HG02588 (cell line): ENCODE results near the gene EPHX1.
"Not testable (repeated sequence)": the region's sequence is repeated elsewhere in the genome, so short reads cannot be mapped to it uniquely, and the experiment has no call there.

Experiments
- ATAC-seq: cut with Tn5 transposase; IDR thresholded peaks from one replicate; pipeline ENCODE4 v1.9.1; 2021; ENCODE audit warnings: mild to moderate bottlenecking, moderate library complexity; ENCODE audit not compliant: unreplicated experiment

The EPHX1 gene

DNA sequence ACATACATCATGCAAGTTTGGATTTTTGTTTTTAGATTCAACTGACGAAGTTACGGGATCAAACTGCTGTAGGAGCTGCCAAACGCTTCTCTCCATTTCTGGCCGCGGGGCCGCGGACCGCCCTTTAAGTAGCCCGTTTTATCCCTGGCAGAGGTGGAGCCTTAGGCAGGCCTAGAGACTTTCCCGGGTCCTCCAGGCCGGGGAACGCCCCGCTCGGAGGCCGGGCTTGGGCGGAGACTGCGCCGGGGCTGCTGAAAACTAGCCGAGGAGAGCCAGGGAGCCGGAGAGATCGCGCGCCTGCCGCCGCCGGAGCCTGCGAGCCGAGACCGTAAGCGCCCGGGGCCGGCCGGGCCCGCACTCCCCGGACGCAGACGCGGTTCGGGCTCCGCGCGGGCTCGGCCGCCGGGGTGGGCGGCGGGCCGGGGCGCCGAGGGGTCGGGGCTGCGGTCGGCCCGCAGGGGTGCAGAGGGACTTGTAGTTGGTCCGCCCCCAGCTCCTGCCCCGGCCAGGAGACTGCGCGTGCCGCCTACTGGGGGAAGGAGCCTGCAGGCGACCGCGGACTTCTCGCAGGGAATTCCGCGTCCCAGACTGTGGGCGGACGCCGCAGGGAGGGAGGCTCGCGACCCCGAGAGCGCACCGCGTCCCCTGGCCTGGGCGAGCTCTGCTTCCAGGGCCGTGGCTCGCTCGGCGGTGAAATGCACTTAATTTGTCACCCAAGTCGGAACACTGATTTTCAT lies at the start of gene EPHX1:
TSS of gene EPHX1 (plus strand) at position 283 of the 737 bp plus-strand sequence. CDS start 18,606 bp downstream, outside the sequence.
- ATAC-seq, result peak; percentile 97

DNA sequence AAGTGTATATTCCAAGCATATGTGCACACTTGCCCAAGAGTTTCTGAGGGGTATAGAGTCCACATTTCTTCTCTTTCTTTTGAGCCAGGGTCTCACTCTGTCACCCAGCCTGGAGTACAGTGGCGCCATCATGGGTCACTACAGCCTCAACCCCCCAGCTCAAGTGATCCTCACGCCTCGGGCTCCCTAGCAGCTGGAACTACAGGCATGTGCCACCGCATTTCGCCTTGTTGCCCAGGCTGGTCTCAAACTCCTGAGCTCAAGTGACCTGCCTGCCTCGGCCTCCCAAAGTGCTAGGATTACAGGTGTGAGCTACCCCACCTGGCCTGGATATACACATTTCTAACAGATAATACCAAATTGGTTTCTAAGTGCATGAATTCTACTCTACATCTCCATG lies 49.4 kb upstream of the EPHX1 start:
- no peak for ATAC-seq

DNA sequence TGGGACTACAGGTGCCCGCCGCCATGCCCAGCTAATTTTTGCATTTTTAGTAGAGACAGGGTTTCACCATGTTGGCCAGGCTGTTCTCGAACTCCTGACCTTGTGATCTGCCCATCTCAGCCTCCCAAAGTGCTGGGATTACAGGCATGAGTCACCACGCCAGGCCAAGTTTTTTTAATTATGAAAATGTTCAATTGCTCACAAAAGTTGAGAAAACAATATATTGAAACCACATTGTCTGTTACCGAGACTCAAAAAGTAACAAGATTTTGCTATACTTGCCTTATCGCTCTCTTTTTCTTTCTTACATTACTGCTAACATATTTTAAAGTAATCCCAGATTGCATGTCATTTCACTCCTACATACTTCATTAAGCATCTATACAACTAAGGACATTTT lies 48.5 kb upstream of the EPHX1 start:
- not testable (repeated sequence) for ATAC-seq

DNA sequence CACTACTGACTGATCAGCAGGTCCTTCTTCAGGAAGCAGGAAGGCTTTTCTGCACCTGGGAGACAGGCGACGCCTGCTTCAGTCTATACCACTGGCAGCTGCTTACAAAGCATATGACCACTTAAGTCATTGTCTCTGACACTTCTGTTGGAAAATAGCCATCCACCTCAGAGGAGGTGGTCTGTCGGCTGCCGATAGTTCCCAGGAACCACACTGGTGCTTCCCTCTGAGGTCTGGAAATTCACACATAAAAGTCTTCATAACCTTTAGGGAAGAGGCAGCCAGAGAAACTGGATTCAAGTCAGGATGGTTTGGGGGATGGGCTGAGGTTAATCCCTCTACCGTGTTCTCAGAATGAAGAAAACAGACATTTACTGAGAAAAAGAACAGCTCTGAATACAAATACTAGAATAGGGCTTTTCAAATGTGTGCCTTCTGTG lies 47.9 kb upstream of the EPHX1 start:
- ATAC-seq, result no peak

DNA sequence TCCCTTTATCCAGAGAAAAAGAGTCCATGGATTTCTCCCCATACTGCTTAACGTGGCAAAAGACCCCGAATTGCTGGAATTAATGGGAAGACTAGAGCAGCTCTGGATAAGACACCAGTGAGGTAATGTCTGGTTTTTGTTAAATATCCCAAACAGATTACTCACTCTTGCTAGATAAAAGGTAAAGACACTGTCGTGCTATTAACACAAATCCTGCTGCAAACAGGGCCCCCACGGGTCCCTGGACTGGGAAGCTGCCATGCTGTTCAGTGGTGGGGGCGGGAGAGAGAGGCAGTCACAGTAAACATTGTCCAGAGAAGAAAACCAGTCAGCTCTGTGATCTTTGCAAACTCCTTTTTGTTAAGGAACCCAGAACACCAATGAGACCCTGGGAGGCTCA lies 47.5 kb upstream of the EPHX1 start:
- no peak for ATAC-seq

DNA sequence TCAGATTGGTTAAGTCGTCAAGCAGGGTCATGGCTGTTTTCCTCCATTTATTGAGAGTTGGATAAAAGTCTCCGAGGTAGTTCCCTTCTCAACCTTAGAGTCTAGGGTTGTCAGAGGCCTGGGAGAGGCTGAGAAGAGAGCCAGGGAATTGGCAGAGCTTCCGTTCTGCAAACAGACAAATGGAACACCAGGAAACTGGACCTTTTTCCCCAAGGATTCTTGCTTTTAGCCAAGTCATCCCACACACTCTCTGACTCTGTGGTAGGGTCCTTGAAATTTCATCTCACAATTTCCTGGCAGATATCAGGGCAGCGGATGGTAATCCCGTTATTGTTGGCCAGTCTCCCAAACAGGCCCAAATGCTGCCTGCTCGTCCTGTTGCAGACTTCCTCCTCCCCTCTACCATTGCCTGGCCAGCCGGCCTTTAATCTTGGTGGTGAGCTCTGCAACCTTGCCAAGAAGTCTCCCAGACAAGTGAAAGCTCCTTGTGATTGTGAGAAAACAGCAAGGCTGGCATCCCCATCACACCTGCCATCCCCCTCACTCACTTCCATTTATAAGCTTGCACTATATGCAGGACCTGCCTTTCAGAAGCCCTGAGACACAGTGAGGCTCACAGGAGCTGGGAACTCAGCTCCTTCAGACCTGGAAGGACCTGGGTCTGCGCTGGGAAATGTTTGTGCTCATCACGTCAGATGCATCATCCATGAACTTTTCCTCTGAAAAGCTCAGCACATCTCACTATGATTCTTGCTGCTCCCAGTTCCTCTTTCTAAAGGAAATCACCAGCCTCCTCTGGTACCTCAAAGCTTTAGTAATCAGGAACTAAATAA lies 46.0 kb upstream of the EPHX1 start:
- ATAC-seq, result no peak

DNA sequence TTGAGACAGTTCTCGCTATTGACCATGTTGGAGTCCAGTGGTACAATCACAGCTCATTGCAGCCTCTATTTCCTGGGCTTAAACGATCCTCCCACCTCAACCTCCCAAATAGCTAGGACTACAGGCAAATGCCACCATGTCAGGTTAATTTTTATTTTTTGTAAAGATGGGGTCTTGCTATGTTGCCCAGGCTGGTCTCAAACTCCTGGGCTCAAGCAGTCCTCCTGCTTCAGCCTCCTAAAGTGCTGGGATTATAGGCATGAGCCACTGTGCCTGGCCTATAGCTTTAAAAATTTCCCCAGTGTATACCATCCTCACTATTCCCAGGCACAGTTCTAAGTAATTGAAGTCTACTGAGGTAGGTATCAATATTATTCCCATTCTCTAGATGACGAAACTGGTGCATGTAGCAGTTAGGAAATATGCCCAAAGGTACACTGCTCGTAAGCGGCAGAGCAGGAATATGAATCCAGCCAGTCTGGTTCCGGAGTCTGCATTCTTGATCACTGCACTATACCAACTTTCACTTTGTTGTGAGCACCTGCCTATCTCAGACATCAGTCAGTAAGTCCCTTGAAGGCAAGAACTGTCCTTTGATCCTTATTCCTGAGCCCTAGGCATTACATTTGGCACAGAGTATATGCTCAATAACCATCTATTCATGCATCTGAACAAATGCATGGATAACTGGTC lies 43.8 kb upstream of the EPHX1 start:
- ATAC-seq, result no peak

DNA sequence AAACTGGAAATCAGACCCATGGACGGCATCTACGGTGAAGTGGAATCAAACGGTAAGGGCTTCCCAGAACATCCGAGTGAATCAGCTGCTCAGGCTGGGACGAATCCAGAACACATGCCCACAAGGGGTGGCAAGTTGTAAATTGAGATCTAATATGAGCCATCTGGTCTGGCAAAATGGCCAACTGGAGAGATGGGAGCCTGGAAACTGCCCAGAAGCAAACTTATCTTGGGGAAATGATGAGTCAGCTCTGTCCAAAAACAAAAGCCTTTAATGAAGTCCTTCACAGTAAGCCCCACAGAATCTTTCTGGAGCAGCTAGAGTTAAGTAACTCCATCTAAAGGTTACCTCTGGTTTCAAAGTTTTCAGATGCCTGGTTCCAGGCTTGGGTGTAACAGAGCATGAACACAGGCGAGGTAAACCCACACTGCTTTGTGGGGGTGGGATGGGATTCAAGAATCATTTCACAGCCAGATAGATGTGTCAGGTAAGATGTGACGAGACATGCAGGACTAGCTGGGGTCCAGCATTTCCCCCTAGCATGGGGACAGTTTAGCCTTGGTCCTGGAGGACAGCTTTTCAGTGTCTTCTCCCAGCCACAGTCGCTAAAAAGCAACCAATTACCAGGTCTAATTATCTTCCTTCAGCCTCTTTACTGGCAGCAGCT lies 42.8 kb upstream of the EPHX1 start:
- no peak for ATAC-seq

DNA sequence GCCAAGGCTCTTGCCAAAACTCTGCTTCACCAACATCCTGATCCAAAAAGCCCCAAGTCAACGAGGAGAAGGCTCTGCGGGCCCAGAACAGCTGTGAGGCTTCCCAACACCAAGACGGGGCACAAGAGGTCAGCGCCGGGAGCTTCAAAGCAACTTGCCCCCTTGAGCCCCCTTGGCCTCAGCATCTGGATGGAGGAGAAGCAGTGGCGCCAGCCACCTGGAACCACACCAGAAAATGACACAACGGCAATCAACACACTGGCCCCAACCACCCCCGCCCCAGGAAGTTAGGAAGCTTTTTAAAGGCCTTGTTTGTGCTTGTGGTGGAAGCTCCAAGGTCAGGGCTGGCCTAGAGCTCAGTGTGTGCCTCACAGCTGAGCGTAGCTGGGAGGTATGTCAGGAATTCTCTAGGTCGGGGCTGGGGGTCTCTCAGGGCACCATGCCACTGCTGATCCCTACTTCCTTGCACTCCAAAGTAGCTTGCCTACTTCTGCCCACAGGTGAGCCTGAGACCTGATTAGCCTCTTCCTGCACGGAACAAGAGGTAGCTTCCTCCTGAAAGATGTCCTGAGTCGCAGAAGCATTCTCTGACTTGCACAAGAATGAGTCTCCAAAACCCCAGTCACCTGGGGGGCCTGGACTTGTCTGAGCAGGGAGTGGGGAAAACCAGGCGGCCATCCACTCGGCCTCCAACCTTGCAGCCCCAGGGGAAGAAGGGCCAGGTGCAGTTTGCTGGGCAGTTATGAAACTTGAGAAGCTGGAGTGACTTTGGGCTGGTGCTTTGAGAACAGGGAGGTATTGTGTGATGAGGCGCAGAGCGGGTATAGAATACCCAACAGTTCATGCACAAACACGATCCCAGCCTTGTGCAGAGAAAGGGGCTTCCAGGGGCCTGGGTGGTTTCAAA lies 42.0 kb upstream of the EPHX1 start:
- ATAC-seq, result no peak

DNA sequence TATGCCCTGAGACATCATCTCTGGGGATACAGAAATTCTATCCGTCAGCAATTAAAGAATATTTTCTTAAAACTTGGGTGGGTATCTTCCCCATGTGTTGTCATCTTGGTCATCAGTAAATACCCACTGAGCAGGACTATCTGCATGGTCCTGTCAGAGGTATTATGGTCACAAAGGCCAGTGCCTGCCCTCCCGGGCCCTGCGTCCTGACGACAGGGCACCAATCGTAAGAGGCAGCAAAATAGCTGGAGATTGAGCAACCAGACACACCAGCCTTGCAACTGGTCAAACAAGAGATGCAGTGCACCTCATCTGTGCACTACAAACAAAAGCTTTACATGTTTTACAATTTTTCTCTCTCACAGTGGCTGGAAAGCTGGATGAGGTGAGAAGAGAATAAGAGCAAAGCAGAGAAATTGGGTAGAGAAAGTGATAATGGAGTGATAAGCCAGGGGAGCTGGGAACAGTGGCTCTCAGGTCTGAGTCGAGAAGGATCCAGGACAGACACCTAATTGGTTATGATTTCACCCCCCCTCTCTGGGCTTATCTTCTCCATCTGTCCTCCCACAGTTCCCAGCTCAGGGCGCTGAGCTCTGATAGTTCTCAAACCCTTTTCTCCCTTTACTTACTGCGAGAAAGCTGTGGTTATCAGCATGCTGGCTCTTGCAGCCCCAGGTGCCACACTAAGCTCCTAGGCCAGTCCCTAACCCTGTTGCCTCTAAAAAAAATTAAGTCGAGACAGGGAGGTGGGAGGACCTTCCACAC lies 41.1 kb upstream of the EPHX1 start:
- no peak for ATAC-seq

DNA sequence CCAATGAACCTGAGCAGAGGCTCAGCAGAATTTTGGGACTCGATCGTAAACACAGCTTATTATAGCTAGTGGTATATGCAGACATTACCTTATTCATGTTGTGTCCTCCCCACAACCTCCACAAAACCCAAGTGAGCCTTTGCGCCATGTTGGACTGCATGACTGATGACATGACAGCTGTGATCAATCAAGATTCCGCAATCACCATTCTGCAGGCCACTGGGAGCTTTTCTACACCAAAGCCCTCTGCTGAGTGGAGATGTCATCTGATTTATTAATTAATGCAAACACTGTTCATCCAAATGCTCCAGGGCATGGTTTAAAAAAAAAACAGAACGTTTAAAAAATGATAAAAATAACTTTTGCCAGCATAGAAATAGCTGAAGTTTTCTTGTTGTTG lies 40.2 kb upstream of the EPHX1 start:
- ATAC-seq, result no peak

DNA sequence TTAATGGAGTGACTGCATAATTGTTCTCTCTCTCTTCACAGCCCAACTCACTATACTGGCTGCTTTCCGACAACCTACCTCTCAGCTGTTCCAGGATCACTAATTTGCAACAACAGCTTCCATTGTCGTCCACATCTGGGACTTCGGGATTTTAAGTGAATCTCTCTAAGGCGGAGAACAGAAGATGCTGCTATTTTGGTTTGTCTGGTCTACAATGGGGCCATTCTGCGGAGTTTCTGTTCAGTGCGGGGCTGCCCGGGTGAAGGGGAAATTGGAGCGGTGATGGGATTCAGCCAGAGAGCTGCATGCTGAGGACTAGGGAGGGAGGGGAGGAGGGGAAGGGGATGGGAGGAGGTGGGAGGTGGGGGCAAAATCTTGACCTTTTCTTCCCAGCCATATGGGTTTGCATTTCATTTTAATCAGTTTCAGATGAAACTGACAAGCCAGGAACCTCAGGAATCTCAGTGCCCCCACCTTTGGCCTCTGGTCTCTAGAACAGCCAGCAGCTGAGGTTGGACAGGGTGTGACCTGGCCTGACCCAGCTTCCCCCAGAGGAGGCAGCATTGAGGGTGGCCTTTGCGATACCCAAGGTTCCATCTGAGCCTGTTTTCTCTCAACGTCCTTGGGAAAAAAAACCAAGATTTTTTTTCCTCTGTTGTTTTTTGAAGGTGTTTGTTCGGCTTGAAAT lies 39.2 kb upstream of the EPHX1 start:
- ATAC-seq, result no peak

DNA sequence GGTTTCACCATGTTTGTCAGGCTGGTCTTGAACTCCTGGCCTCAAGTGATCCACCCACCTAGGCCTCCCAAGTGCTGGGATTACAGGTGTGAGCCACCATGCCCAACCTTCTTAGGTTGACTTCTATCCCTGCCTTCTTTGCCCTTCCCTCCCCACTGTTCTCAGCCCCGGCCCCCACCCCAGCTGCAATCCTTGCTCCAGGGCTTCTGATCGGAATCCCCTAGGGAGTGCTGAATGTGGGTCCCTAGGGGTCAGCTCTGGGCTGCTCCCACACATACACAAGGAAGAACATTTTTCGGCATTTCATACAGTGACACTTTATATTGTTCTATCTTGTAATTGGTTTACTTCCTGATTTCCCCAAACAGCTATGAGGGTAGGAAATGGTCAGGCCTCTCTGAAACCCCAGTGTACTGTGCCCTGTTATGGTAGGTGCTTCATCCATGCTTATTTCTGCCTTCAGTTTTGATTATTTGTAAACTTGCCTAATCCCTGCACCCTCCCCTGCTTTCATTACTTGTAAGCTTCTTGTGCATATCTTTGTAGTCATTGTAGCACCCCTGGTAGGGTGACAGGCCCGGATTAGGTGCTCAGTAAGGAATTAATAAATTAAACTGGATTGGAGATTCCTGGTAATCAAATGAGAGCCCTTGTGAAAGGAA lies 38.1 kb upstream of the EPHX1 start:
- no peak for ATAC-seq

DNA sequence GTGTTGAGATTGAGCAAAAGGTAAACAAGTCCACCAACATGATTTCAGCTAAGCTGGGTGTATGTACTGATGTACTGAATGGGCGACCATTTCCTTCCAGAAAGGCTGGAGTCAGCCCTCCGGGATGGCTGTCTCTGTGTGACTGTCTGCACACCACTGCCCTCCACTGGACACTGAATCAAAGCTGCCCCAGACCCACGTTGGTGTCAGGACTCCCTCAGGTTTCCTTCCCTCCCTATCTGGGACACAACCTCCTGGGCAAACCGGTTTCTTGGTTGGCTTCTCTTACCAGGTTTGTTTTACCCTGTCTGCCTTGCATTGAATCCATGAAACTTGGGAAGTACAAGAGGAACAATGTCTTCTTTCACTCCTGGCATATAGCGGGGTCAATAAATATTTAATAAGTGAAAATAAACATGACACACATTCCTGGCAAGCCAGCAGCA lies 37.6 kb upstream of the EPHX1 start:
- ATAC-seq, result peak; percentile 43

DNA sequence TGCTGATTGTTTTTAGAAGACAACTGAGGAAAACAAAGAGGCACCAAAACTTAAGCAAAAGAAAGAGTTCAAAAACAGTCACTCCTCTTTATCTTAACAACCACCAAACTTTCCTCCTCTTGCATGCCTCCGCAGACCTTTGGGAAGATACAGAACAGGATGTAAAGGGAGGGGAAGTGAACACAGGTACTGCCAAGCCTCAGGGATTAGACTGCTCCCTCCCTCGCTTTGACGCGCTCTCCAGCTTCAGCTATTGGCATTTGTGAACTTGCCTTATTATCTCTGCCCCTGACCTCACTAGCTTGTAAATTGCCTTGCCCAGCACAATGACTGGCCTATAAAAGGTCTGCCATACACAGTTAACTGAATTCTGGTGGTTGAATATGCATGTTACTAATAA lies 37.1 kb upstream of the EPHX1 start:
- no peak for ATAC-seq

DNA sequence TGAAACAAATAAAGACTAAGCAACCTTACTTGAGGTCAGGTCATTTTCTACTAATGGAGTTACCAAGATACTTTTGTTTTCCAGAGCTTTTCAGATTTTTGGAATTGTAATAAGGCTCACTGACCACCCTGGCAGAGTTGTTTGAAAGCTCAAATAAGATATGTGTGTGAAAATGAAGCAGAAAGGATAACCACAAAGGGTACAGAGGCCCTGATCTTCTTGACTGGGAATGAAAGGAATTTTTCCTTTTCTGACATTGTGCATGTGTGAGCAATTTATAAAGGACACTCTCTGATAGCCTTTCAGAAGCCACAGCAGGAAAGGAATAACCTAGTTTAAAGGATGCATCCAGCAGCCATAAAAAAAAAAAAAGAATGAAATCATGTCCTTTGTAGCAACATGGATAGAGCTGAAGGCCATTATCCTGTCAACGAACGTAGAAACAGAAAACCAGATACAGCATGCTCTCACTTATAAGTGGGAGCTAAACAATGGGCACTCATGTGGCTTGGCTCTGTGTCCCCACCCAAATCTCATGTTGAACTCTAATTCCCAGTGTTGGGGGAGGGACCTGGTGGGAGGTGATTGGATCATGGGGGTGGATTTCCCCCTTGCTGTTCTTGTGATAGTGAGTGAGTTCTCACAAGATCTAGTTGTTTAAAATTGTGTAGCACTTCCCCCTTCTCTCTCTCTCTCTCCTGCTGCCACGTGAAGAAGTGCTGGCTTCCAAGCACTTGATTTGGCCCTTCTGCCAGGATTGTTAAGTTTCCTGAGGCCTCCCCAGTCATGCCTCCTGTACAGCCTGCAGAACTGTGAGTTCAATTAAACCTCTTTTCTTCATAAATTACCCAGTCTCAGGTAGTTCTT lies 35.4 kb upstream of the EPHX1 start:
- no peak for ATAC-seq

DNA sequence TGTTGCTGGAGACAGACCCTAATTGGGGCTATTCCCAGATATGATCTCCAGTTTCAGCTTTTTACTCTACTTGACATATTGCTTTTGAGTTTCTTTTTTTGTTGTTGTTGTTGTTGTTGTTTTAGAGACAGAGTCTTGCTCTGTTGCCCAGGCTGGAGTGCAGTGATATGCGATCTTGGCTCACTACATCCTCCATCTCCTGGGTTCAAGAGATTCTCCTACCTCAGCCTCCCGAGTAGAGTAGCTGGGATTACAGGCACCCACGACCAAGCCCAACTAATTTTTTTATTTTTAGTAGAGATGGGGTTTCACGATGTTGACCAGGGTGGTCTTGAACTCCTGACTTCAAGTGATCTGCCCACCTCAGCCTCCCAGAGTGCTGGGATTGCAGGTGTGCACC lies 33.6 kb upstream of the EPHX1 start:
- ATAC-seq, result no peak
